Panc1 (cell line): Measurements from ENCODE around the gene CMIP. TPM values are rescaled to one million over a fixed set of nuclear protein-coding genes. Genes with fewer than 3 reads are reported as not detected.

Source experiments
- ATAC-seq: fragments of 200-7000 bp; cut with Tn5 transposase; 2 replicates; pipeline ENCODE4 v1.9.1; 2020; ENCODE audit warnings: mild to moderate bottlenecking, moderate library complexity
- BruUV-seq: library from RNA; stranded (reverse); fragments of 400-500 nt; replicated peaks from 2 replicates; lab custom pipeline; 2021; lab: Mats Ljungman, UMichigan
- CTCF ChIA-PET: fragments of 300-600 bp; sonication (Branson Sonifier 250); formaldehyde crosslinking; loops from one replicate; lab custom pipeline; 2022; ENCODE audit warnings: antibody characterized with exemption; lab: Charles Lee
- POLR2A ChIA-PET: fragments of 300-600 bp; sonication (Branson Sonifier 250); formaldehyde crosslinking; loops from one replicate; lab custom pipeline; 2022; ENCODE audit warnings: antibody characterized with exemption; lab: Charles Lee
- DNase-seq: peaks from one replicate; pipeline ENCODE4 v3.0.0-alpha.2; 2010; ENCODE audit warnings: low read depth, low spot score
- H3K27ac ChIP-seq: 2 replicates; pipeline ENCODE4 v1.5.1; 2011; ENCODE audit warnings: mild to moderate bottlenecking, low read length, inconsistent platforms
- H3K27me3 ChIP-seq: fragments of 200-500 bp; sonication (Bioruptor generic); 2 replicates; pipeline ENCODE4 v1.6.0; 2014; ENCODE audit warnings: low read length, inconsistent platforms; ENCODE audit not compliant: control insufficient read depth, insufficient read depth
- H3K36me3 ChIP-seq: fragments of 200-500 bp; sonication (Bioruptor generic); 2 replicates; pipeline ENCODE4 v1.5.1; 2014; ENCODE audit warnings: inconsistent platforms, mild to moderate bottlenecking, low read length, moderate library complexity; ENCODE audit not compliant: control insufficient read depth, insufficient read depth
- H3K4me1 ChIP-seq: 2 replicates; pipeline ENCODE4 v1.5.1; 2011; ENCODE audit warnings: inconsistent platforms, mild to moderate bottlenecking, low read length, moderate library complexity; ENCODE audit not compliant: control insufficient read depth, insufficient read depth
- H3K4me3 ChIP-seq, 2 experiments: 2 replicates each; pipeline ENCODE4 v1.5.1; 2011 to 2012; ENCODE audit warnings: low read depth in 2 of 2, low read length in 2 of 2, mild to moderate bottlenecking in 2 of 2, inconsistent platforms in 1 of 2, moderate library complexity in 1 of 2
- H3K9me3 ChIP-seq: fragments of 200-500 bp; sonication (Bioruptor generic); 2 replicates; pipeline ENCODE4 v1.5.1; 2014; ENCODE audit warnings: low read depth, mild to moderate bottlenecking, inconsistent platforms, low read length, moderate library complexity; ENCODE audit not compliant: control insufficient read depth, insufficient read depth
- CTCF ChIP-seq: fragments of 450-650 bp; IDR thresholded peaks from 2 replicates; pipeline ENCODE4 v1.5.1; 2017; ENCODE audit warnings: mild to moderate bottlenecking
- POLR2AphosphoS5 ChIP-seq: IDR thresholded peaks from 2 replicates; pipeline ENCODE4 v1.6.1; 2012; ENCODE audit warnings: mild to moderate bottlenecking, low read depth, low read length, moderate library complexity
- SIN3A ChIP-seq: IDR thresholded peaks from 2 replicates; pipeline ENCODE4 v1.6.1; 2012; ENCODE audit warnings: low read depth, mild to moderate bottlenecking, low read length, moderate library complexity, borderline replicate concordance; ENCODE audit not compliant: insufficient read depth
- TCF7L2 ChIP-seq: IDR thresholded peaks from 2 replicates; pipeline ENCODE4 v1.6.1; 2011; ENCODE audit warnings: mild to moderate bottlenecking, low read depth, low read length, inconsistent platforms
- in situ Hi-C: cut with HindIII; loops from 2 replicates; pipeline ENCODE4 v1.10.0; 2016; ENCODE audit warnings: low sequenced_read_pairs, low pct_unique_long_range_greater_than_20kb
- intact Hi-C: fragments of 100-400 bp; cut with micrococcal nuclease; formaldehyde crosslinking; loops from one replicate; pipeline ENCODE4 v1.10.0; 2022; ENCODE audit not compliant: unreplicated experiment
- total RNA-seq: library from RNA; stranded (reverse); gene quantifications from one replicate; pipeline ENCODE4 v1.2.1, GENCODE V29; 2021; ENCODE audit not compliant: unreplicated experiment
- TF ChIP-seq, protein P1 (sequence below), 2 experiments: IDR thresholded peaks; 2 replicates each; pipeline ENCODE4 v1.6.1; 2011 to 2012; ENCODE audit warnings: low read depth in 2 of 2, control low read depth in 1 of 2, low read length in 1 of 2, mild to moderate bottlenecking in 1 of 2, moderate library complexity in 1 of 2; ENCODE audit not compliant: insufficient read depth in 1 of 2

The CMIP gene
- total RNA-seq, 1 experiment from 2014 or later: 49.7 TPM

- intact Hi-C loops: no loop called here
- ChIA-PET CTCF (no interaction called here), POLR2A (no interaction called here)
- in situ Hi-C loops: no loop called here
- no peaks in the 10 kb centered on the region for H3K27me3 ChIP-seq
- no TSS peak for BruUV-seq
- no peak for ATAC-seq
- H3K4me1 ChIP-seq: peaks cover 24% of the 10 kb centered on the region
- no peak overlapping the region for H3K4me3 ChIP-seq
- DNase-seq: no peak
- no peaks in the 10 kb centered on the region for H3K36me3 ChIP-seq
- no peaks in the 10 kb centered on the region for H3K9me3 ChIP-seq
- no peak for TF ChIP-seq POLR2AphosphoS5
- TF ChIP-seq SIN3A: no peak
- TF ChIP-seq CTCF: no peak
- TF ChIP-seq TCF7L2: no peak
- TF ChIP-seq, protein P1, sequence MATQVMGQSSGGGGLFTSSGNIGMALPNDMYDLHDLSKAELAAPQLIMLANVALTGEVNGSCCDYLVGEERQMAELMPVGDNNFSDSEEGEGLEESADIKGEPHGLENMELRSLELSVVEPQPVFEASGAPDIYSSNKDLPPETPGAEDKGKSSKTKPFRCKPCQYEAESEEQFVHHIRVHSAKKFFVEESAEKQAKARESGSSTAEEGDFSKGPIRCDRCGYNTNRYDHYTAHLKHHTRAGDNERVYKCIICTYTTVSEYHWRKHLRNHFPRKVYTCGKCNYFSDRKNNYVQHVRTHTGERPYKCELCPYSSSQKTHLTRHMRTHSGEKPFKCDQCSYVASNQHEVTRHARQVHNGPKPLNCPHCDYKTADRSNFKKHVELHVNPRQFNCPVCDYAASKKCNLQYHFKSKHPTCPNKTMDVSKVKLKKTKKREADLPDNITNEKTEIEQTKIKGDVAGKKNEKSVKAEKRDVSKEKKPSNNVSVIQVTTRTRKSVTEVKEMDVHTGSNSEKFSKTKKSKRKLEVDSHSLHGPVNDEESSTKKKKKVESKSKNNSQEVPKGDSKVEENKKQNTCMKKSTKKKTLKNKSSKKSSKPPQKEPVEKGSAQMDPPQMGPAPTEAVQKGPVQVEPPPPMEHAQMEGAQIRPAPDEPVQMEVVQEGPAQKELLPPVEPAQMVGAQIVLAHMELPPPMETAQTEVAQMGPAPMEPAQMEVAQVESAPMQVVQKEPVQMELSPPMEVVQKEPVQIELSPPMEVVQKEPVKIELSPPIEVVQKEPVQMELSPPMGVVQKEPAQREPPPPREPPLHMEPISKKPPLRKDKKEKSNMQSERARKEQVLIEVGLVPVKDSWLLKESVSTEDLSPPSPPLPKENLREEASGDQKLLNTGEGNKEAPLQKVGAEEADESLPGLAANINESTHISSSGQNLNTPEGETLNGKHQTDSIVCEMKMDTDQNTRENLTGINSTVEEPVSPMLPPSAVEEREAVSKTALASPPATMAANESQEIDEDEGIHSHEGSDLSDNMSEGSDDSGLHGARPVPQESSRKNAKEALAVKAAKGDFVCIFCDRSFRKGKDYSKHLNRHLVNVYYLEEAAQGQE (IDR thresholded peaks at IDR 0.05; ENCODE audit: insufficient read depth in 1 of 2, low read depth in 2 of 2, low read length in 1 of 2): no peak
- no peak overlapping the region for H3K27ac ChIP-seq
Measured at GRCh38 chr16:81480606-81481206, 36.1 kb downstream of the CMIP start.

GRCh38 chr16:81481207-81481821 lies 36.7 kb downstream of the CMIP start:
- peaks cover 25% of the 10 kb centered on the region for H3K4me1 ChIP-seq
- ChIA-PET POLR2A (no interaction called here), CTCF (no interaction called here)

More at GRCh38 chr16:81481207-81481821, 36.7 kb downstream of the CMIP start:
- intact Hi-C loops (no loop called here), in situ Hi-C loops (no loop called here)
- H3K27me3 ChIP-seq: no peaks in the 10 kb centered on the region
- no peak for ATAC-seq
- DNase-seq: no peak
- no TSS peak for BruUV-seq
- H3K36me3 ChIP-seq: no peaks in the 10 kb centered on the region
- TF ChIP-seq CTCF (no peak), SIN3A (no peak), POLR2AphosphoS5 (no peak), TCF7L2 (no peak)
- TF ChIP-seq, protein P1 (IDR thresholded peaks at IDR 0.05; ENCODE audit: insufficient read depth in 1 of 2, low read depth in 2 of 2, low read length in 1 of 2): no peak
- no peaks in the 10 kb centered on the region for H3K9me3 ChIP-seq
- no peak overlapping the region for H3K27ac ChIP-seq
- no peak overlapping the region for H3K4me3 ChIP-seq
